ENCODE data around the gene FAM237B. TPM values are rescaled to one million over a fixed set of nuclear protein-coding genes. Genes with fewer than 3 reads are reported as not detected.
"Not testable (repeated sequence)": the region's sequence is repeated elsewhere in the genome, so short reads cannot be mapped to it uniquely, and the experiment has no call there.

The FAM237B gene
- total RNA-seq, 4 donors from 2014 or later = 0.09 TPM; not detected in 3

DNA sequence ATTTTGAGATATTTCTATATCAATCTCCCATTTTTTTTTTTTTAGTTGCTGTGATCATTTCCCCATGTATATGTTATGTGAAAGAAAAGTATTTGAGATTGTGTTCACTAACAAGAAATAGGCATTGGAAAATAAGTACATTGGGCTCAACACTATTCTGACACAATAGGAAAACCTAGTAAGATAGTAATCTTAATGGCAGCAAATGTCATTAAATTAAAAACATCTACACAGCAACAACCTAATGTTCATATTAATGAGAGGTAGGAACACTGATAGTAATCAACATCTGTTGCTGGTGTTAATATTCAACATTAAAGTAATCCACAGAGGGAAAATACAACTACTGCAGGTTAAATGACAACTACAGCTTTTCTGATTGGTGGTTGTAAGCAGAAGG lies 23.9 kb upstream of the FAM237B start:
- no peak for TF ChIP-seq CTCF (IDR thresholded peaks at IDR 0.05)
- ATAC-seq (ENCODE audit: low FRiP score) (no peak), DNase-seq (ENCODE audit: low spot score) (no peak)

GRCh38 chr7:90337106-90337505 lies 16.0 kb upstream of the FAM237B start:
- DNase-seq (ENCODE audit: low spot score) (no peak), ATAC-seq (ENCODE audit: low FRiP score) (no peak)
- no peak for TF ChIP-seq CTCF (IDR thresholded peaks at IDR 0.05)

DNA sequence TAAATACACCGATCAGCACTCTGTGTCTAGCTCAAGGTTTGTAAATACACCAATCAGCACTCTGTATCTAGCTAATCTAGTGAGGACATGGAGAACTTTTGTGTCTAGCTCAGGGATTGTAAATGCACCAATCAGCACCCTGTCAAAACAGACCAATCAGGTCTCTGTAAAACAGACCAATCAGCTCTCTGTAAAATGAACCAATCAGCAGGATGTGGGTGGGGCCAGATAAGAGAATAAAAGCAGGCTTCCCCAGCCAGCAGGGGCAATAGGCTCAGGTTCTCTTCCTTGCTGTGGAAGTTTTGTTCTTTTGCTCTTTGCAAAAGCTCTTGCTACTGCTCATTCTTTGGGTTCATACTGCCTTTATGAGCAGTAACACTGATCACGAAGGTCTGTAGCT lies 13.8 kb upstream of the FAM237B start:
- not testable (repeated sequence) for DNase-seq (ENCODE audit: low spot score); ATAC-seq (ENCODE audit: low FRiP score)

GRCh38 chr7:90334193-90334843 lies 13.2 kb upstream of the FAM237B start:
- DNase-seq (ENCODE audit: low spot score) (no peak), ATAC-seq (ENCODE audit: low FRiP score) (no peak)
- TF ChIP-seq CTCF (IDR thresholded peaks at IDR 0.05) = no peak

- ATAC-seq (ENCODE audit: low FRiP score) = no peak
- TF ChIP-seq CTCF (IDR thresholded peaks at IDR 0.05) = no peak
- no peak for DNase-seq (ENCODE audit: low spot score)
Observed at GRCh38 chr7:90326500-90326899, 5.4 kb upstream of the FAM237B start.

- DNase-seq (ENCODE audit: low spot score) (no peak), ATAC-seq (ENCODE audit: low FRiP score) (no peak)
- no peak for TF ChIP-seq CTCF (IDR thresholded peaks at IDR 0.05)
Observed at GRCh38 chr7:90322837-90323236, 1.7 kb upstream of the FAM237B start.

DNA sequence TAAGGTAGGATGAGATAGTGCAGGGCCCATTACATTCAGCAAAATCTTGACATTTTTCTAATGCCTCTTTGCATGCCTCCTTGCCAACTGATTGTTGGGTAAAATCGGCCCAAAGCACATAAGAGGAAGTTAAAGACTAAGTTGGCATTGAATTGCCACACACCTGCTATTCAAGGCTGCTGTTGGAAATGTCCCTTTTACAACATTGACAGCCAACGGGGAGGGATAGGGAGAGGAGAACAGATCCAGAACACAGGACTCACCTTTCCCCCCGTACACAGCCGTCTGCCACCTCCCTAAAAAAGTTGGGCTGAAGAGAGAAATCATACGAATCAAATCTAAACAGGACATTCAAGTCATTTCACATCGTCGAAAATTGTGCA lies 695 bp downstream of the FAM237B start:
- no peak for ATAC-seq (ENCODE audit: low FRiP score)
- no peak for DNase-seq (ENCODE audit: low spot score)
- no peak for TF ChIP-seq CTCF (IDR thresholded peaks at IDR 0.05)
